ENCODE data around the gene ANKRD16. TPM values are rescaled to one million over a fixed set of nuclear protein-coding genes. Genes with fewer than 3 reads are reported as not detected.

ANKRD16 gene
- polyA plus RNA-seq, 1 donor from 2014 or later = 14.2 TPM

DNA sequence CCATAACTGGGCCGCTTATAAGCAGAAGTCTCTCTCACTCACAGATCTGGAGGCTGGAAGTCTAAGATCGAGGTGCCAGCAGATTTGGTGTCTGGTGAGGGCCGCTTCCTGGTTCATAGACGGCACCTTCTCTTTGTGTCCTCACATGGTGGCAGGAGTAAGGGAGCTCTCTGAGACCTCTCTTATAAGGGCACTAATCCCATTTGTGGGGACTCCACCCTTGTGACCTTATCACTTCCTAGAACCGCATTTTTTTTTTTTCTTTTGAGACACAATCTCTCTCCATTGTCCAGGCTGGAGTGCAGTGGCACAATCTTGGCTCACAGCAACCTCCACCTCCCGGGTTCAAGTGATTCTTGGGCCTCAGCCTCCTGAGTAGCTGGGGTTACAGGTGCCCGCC lies 8.5 kb upstream of the ANKRD16 start:
- H3K4me2 ChIP-seq (ENCODE audit: low read length) = no peak overlapping the region
- H3K9me2 ChIP-seq (ENCODE audit: insufficient read depth, low read length) = no peaks in the 10 kb centered on the region
- no peak for TF ChIP-seq TAF1 (IDR thresholded peaks at IDR 0.05; ENCODE audit: low read depth)
- no peak for TF ChIP-seq EZH2 (IDR thresholded peaks at IDR 0.05; ENCODE audit: borderline replicate concordance, insufficient read depth, low read length, poor library complexity, severe bottlenecking)
- TF ChIP-seq RAD21 (conservative IDR thresholded peaks at IDR 0.05) = no peak
- TF ChIP-seq SMC3 (conservative IDR thresholded peaks at IDR 0.05; ENCODE audit: poor library complexity) = no peak
- TF ChIP-seq REST (IDR thresholded peaks at IDR 0.05; ENCODE audit: borderline replicate concordance) = no peak
- no peak for TF ChIP-seq CTCF (IDR thresholded peaks at IDR 0.05; ENCODE audit: poor library complexity, severe bottlenecking)
- no peak for TF ChIP-seq MXI1 (conservative IDR thresholded peaks at IDR 0.05; ENCODE audit: poor library complexity, severe bottlenecking)
- no peak for TF ChIP-seq EP300 (conservative IDR thresholded peaks at IDR 0.05; ENCODE audit: poor library complexity, severe bottlenecking)
- peaks cover 28% of the 10 kb centered on the region for H3K79me2 ChIP-seq (replicated peaks; ENCODE audit: insufficient read depth, low read length)
- no peaks in the 10 kb centered on the region for H4K20me1 ChIP-seq (ENCODE audit: insufficient read depth)
- H3K9me3 ChIP-seq (ENCODE audit: low read length) = no peaks in the 10 kb centered on the region
- peaks cover 16% of the 10 kb centered on the region for H3K36me3 ChIP-seq (ENCODE audit: insufficient read depth, low read length)
- no peak overlapping the region for H3K4me3 ChIP-seq (ENCODE audit: low read length)
- H3K9ac ChIP-seq (ENCODE audit: low read length) = no peak overlapping the region
- no peak overlapping the region for H3K27ac ChIP-seq (ENCODE audit: low read length)
- no peak overlapping the region for H2AFZ ChIP-seq (ENCODE audit: low read depth, low read length)
- no peaks in the 10 kb centered on the region for H3F3A ChIP-seq (ENCODE audit: insufficient read depth, low read length, poor library complexity, severe bottlenecking)
- H3K27me3 ChIP-seq (ENCODE audit: insufficient read depth, low read depth, low read length) = no peaks in the 10 kb centered on the region

- H3K27me3 ChIP-seq (ENCODE audit: insufficient read depth, low read depth, low read length) = no peaks in the 10 kb centered on the region
- no peaks in the 10 kb centered on the region for H3F3A ChIP-seq (ENCODE audit: insufficient read depth, low read length, poor library complexity, severe bottlenecking)
- H4K20me1 ChIP-seq (ENCODE audit: insufficient read depth) = no peaks in the 10 kb centered on the region
- peaks cover 16% of the 10 kb centered on the region for H3K36me3 ChIP-seq (ENCODE audit: insufficient read depth, low read length)
- H2AFZ ChIP-seq (ENCODE audit: low read depth, low read length) = no peak overlapping the region
- H3K9ac ChIP-seq (ENCODE audit: low read length) = no peak overlapping the region
- H3K27ac ChIP-seq (ENCODE audit: low read length) = no peak overlapping the region
- no peaks in the 10 kb centered on the region for H3K9me2 ChIP-seq (ENCODE audit: insufficient read depth, low read length)
- H3K4me2 ChIP-seq (ENCODE audit: low read length) = no peak overlapping the region
- no peaks in the 10 kb centered on the region for H3K9me3 ChIP-seq (ENCODE audit: low read length)
- H3K79me2 ChIP-seq (replicated peaks; ENCODE audit: insufficient read depth, low read length) = peaks cover 32% of the 10 kb centered on the region
- H3K4me3 ChIP-seq (ENCODE audit: low read length) = no peak overlapping the region
- TF ChIP-seq RAD21 (conservative IDR thresholded peaks at IDR 0.05) = no peak
- no peak for TF ChIP-seq SMC3 (conservative IDR thresholded peaks at IDR 0.05; ENCODE audit: poor library complexity)
- no peak for TF ChIP-seq MXI1 (conservative IDR thresholded peaks at IDR 0.05; ENCODE audit: poor library complexity, severe bottlenecking)
- TF ChIP-seq POLR2AphosphoS5 (IDR thresholded peaks at IDR 0.05) = no peak
- no peak for TF ChIP-seq CTCF (IDR thresholded peaks at IDR 0.05; ENCODE audit: poor library complexity, severe bottlenecking)
- no peak for TF ChIP-seq REST (IDR thresholded peaks at IDR 0.05; ENCODE audit: borderline replicate concordance)
- no peak for TF ChIP-seq EP300 (conservative IDR thresholded peaks at IDR 0.05; ENCODE audit: poor library complexity, severe bottlenecking)
- TF ChIP-seq TAF1 (IDR thresholded peaks at IDR 0.05; ENCODE audit: low read depth) = no peak
- no peak for TF ChIP-seq EZH2 (IDR thresholded peaks at IDR 0.05; ENCODE audit: borderline replicate concordance, insufficient read depth, low read length, poor library complexity, severe bottlenecking)
These were observed 7.8 kb upstream of the ANKRD16 start for GRCh38 chr10:5897504-5897903.
